EL (cell line): Measurements from ENCODE around the gene GSE1.

Source experiments
- DNase-seq: peaks from one replicate; pipeline ENCODE4 v3.0.0-alpha.2; 2016

The GSE1 gene

GRCh38 chr16:85636234-85636812 is 23.2 kb downstream of the GSE1 start:
- DNase-seq = no peak

DNA sequence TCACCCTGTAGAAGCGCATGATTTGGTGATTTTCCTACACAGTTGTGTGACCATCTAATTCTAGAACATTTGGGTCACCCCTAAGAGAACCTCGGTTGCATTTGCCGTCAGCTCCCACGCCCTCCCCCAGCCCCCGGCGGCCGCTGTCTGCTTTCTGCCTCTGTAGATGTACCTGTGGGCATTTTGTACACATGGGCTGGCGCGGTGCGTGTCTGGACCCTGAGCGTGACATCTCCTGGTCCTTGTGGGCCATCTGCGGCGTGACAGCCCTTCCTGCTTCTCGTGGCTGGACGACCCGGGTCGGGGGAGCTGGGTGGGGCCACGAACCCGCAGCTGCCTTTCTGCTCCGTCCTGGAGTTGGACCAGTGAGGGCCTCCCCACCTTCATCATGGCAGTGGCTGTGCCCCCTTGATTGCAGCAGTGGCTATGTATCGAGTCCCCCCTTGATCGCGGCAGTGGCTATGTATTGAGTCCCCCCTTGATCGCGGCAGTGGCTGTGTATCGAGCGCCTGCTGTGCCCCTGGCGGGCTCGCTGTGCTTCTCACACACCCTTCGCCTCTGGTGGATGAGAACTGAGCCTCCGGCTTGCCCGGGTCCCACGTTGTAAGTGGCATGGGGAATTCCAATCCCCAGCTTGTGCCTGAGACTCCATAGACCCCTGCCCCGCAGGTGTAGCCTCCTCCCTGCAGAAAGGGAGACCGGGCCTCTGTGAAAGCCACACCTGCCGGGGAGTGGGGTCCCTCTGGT is 24.1 kb downstream of the GSE1 start:
- no peak for DNase-seq

DNA sequence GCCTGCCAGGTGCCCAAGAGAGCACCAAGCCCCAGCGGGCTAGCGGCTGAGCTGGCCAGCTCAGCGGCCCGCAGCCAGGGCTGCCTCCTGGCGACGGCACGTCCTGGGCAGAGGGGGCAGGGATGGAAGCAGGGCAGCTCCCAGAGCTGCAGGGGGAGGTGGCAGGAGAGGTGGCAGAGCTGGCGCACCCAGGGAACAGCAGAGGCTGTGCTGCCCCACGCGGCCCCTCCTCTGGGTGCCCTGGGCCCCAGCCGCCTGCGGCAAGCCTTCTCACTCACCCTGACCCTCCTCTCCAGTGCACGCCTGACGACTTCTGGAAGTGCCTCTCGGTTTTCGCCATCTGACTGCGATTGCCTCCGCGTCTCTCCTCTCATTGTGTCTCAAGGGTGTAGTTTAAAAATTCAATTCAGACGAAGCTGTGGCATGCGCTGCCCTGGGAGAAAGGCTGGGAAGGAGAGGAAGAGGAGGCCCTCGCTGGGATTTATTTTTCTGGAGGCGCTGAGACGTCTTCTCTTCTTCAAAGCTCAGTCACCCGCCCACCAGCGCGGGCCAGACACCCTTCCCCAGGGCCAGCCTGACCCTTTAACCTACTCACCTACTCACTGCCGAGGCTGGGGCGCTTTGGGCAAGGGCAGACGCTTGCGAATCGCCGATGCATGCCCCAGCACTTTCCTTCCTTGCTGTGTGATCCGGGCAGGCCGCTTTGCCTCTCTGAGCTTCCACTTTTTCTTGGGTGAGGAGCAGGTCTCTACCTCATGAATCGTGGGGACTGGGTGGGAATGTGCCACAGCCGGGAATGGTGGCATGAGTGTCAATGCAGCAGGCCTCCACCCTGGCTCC is 24.9 kb downstream of the GSE1 start:
- DNase-seq = no peak

- DNase-seq = no peak
These were observed 25.7 kb downstream of the GSE1 start for GRCh38 chr16:85638695-85639409.

DNA sequence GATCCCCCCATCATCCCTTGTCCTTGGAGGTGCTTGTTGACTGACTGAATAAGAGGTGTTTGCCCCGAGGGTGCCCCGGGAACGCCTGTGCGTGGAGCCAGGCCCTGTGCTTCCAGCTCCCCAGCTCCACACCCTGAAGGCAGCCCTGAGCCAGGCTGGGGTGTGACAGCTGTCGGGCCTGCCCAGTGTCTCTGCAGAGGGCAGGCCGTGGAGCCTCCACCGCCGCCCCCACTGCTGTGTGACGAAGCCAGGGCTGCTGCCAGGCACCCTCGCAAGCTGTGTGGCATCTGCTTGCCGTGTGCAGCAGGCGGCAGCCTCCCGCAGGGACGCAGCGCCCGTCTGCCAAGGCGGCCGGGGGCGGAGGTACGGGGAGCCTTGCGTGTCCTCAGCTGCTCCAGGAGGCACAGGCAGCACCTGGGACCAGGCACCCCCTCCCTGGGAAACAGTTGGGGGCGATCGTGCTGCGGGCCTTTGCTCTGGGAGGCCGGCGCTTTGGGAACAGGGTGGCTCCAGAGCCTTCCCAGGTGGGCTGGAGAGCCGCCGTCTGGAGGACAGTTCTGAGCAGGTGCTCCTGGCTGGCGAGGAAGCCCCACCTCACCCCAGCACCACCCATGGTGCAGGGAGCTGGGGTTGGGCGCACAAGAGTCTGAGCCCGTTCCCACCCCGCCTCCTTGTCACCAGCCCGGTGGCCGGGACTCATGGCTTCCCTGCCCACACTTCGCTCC is 26.6 kb downstream of the GSE1 start:
- no peak for DNase-seq

DNA sequence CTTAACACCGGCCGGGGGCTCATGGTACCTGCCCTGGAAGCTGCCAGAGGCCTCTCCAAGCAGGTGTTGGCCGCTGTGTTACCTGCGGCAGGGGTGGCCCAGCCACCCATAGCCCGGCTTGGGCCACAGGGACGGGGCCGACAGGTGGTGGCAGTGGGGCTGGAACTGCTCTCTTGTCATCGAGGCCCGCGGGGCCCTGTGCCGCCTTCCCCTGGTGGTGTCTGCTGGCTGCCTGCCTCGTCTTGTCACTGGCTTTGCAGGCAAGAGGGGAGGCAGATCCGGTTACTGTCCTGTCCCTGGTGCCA is 27.1 kb downstream of the GSE1 start:
- no peak for DNase-seq

DNA sequence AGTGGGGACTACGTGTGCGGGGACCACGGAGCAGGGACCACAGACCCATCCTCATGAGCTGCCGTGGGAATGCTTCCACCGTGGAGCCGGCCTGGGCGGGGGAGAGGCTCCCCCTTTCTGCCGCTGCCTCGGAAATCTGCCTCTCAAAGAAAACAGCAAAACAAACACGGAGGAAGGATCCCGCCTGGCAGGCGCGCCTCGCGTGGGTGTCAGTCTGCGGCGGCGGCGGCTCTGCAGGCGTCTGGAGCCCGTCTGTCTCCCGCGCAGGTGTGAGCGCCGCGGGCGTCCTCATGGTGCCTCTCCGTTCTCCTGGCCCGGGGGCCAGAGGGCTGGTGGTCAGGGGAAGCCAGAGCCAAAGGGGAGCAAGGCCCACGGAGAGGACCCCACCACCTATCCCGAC is 27.5 kb downstream of the GSE1 start:
- no peak for DNase-seq

GRCh38 chr16:85641305-85641704 is 28.2 kb downstream of the GSE1 start:
- DNase-seq = no peak

- no peak for DNase-seq
These were observed 28.7 kb downstream of the GSE1 start for GRCh38 chr16:85641776-85642176.

- DNase-seq = no peak
These were observed 29.7 kb downstream of the GSE1 start for GRCh38 chr16:85642762-85643358.

GRCh38 chr16:85643631-85644030 is 30.5 kb downstream of the GSE1 start:
- no peak for DNase-seq

DNA sequence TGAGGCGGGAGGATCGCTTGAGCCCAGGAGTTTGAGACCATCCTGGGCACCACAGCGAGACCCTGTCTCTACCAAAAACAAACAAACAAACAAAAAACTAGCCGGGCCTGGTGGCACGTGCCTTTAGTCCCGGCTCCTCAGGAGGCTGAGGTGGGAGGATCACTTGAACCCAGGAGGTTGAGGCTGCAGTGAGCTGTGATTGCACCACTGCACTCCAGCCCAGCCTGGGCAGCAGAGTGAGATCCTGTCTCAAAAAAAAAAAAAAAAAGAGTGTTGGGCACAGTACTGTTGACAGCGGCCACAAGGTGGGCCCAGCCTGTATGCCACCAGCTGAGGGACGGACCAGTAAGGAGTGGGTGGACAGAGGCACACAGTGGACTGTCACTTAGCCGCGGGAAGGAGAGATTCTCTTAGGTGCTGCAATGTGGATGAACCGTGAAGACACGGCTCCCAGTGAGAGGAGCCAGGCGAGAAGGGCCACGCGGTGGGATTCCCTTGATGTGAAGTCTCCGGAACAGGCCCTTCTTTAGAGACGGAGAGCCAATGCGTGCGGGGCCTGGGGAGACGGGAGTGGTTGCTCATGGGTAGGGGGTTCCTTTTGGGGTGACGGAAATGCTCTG is 31.1 kb downstream of the GSE1 start:
- DNase-seq = no peak

DNA sequence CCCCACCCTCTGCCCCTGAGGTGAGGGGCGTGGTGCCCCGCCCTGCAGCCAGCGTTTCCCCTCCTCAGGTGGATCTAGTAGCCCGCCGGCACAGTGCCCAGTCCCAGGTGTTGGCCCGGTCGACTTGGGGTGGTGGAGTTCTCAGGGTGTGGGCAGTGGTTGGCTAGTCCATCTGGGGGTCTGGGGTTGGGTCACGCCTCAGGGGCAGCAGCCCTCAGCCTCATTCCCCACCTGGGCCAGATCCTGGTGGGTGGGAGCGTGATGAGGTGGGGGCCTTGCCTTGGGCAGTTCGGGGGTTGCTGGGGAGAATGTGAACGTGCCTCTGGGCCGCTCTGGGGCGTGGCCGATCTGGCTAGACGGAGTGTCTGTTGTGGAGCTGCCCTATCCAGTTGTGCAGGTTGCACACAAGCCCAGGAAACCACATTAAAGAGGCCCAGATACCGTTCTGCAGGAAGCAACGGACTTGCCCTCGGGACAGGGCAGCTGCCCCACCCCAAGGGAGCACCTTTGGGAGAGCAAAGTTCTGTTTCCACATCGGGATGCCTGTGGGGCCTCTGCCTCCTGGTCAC is 32.0 kb downstream of the GSE1 start:
- no peak for DNase-seq

GRCh38 chr16:85646358-85646907 is 33.3 kb downstream of the GSE1 start:
- DNase-seq = no peak

DNA sequence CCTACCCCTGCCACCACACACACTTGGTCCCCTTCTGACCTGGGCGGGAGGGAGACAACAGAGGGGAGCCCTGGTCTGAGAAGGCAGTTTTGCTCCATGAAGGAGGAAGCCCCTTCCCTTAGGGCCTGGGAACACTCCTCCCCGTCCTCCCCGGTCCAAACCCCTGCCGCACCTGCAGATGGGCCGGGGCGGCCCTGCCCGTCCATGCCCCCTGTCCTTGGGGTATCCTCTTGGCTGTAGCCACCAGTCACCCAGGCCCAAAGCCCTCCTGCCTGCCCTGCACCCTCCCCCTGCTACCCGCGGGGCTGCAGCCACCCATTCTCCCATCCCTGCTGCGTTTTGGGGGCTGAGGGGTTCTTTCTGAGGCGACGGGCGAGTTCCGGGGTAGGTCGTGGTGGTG is 33.9 kb downstream of the GSE1 start:
- DNase-seq = no peak

DNA sequence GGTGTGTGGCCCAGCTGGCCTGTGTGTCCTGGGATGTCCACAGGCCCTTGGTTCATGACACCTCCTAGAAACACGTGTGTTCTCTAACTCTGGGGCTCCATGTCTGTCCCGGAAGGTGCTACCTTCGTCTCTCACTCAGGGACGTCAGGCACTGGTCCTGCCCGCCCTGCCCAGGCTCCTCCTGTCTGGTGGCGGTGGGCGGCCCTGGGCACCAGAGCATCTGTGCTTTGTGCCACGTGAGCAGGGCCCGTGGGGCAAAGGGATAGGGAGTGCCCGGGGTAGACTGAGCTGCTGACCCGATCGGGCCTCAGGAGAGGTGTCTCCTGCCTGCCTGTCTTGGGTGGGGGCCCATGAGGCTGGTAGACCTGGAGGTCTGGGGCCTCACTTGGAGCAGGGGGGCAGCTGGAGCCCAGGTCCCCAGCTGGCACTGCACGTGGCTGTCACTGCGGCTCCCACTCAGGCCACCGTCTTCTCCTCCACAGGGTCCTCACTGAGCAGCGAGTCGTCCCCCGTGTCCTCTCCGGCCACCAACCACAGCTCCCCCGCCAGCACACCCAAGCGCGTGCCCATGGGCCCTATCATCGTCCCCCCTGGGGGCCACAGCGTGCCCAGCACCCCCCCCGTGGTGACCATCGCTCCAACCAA is 35.1 kb downstream of the GSE1 start:
- DNase-seq = no peak

GRCh38 chr16:85648805-85649204 is 35.7 kb downstream of the GSE1 start:
- DNase-seq = no peak

GRCh38 chr16:85649411-85650134 is 36.5 kb downstream of the GSE1 start:
- DNase-seq = no peak

- DNase-seq = no peak
These were observed 37.2 kb downstream of the GSE1 start for GRCh38 chr16:85650135-85650843.
